HG02763 (cell line): ENCODE data around the gene SLC6A1.
"Not testable (repeated sequence)": the region's sequence is repeated elsewhere in the genome, so short reads cannot be mapped to it uniquely, and the experiment has no call there.

ENCODE experiments used
- ATAC-seq: cut with Tn5 transposase; IDR thresholded peaks from one replicate; pipeline ENCODE4 v1.9.1; 2021; ENCODE audit warnings: mild to moderate bottlenecking, moderate library complexity; ENCODE audit not compliant: unreplicated experiment

Gene SLC6A1

DNA sequence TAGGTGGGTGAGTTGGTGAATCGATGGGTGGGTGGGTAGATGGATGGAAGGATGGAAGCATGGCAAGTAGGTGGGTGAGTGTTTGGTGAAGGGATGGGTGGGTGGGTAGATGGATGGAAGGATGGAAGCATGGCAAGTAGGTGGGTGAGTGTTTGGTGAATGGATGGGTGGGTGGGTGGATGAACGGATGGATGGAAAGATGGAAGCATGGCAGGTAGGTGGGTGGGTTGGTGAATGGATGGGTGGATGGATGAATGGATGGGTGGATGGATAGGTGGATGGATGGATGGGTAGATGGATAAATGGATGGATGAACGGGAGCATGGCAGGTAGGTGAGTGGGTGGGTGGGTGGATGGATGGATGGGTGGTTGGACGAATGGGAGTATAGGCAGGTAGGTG lies 65.1 kb downstream of the SLC6A1 start:
- ATAC-seq: no peak

DNA sequence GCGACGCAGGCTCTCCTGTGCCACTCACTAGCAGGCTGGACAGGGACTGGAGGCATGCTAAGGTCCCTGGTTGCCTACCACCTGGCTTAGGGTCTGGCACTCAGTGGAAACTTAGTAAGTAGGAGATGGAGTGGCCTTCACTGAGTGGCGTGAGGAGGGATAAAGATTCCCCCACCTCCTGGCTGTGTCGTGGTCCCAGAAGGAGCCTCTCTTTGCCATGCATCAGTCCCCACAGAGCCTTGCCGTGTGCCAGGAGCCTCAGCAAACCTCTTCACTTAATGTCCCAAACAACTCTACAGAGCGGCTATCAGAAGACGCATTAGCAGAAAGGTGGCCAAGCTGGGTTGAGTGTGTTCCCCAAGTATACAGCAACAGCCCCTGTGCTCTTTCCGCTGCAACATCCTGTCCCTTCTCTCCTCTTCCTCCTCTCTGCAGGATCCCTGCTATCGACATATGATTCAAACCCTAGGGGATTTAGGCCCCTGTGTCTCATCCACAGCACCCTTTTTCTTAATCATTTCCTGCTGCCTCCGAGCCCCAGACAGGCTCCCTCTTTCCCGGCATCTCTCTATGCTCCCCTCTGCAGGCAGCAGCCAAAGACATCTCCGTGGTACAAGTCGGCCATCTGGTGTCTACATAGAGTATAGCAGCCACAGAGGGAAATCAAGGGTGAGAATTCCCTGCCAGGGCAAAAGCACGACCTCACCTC lies 66.7 kb downstream of the SLC6A1 start:
- no peak for ATAC-seq

DNA sequence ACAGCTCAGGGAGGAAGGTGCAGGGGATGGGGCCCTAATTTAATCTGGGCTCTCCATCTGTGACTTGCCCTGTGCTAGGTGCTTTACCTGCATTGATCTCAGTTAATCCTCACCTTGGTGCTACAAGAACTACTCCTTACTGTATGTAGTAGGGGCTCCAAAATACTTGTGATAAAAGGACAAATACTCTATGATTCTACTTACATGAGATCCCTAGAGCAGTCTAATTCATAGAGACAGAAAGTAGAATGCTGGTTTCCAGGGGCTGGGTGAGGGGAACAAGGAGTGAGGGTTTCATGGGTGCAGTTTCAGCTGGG lies 67.2 kb downstream of the SLC6A1 start:
- no peak for ATAC-seq

DNA sequence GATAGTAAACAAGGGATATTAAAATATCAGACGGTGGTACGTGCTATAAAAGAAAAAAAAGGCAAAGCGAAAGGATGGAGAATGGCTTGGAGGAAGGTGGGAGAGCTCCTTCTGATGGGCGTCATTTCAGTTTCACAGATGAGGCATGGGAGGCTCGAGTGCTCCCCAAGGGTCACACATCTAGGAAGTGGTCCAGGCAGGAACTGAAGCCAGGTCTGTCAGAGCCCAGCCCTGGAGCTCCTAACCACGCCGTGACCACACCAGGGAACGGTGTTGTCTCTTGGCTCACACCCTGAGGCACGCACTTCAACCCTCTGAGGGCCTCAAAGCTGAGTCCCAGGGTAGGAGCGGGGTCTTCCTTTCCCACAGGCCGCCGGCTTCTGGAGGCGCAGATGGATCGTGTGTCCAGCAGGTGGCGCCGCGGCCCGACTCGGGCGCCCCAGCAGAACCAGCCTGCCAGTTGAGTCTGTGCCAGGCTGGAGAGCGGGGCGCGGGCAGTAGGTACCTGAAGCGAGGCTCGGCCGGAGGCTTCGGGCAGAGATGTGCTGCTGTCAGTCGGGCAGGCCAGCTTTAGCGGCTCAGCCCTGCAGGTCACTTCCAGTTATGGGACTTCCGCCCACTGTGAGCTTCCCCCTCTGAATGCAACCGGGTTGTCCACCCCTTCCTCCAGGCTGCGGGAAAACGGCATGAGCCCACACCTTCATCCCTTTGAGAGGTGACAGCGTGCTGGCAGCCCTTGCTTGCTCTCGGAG lies 68.1 kb downstream of the SLC6A1 start:
- ATAC-seq: no peak

DNA sequence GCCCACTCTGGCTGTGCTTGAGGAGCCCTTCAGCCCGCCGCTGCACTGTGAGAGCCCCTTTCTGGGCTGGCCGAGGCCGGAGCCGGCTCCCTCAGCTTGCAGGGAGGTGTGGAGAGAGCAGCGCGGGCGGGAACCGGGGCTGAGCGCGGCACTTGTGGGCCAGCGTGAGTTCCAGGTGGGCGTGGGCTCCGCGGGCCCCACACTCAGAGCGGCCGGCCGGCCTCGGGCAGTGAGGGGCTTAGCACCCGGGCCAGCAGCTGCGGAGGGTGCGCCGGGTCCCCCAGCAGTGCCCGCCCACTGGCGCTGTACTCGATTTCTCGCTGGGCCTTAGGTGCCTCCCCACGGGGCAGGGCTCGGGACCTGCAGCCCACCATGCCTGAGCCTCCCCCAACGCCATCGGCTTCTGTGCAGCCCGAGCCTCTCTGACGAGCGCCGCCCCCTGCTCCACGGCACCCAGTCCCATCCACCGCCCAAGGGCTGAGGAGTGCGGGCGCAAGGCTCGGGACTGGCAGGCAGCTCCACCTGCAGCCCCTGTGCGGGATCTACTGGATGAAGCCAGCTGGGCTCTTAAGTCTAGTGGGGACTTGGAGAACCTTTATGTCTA lies 68.8 kb downstream of the SLC6A1 start:
- not testable (repeated sequence) for ATAC-seq

DNA sequence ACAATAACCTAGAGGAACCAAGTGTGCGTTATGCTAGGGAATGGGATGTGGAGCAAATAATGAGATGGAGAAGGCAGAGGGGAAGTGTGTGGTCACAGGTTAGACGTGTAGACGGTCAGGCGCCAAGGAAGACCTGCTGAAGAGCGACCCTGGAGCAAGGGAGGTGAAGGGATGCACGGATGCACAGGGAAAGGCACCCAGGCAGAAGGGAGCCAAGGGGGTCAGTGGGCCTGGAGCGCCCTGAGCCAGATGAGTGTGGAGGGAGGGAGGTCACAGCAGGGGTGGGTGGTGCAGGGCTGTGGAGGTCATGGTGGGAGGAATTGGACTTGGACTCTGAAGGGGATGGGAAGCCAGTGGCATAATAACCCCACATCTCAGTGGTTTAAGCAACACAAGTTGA lies 70.2 kb downstream of the SLC6A1 start:
- ATAC-seq: no peak

DNA sequence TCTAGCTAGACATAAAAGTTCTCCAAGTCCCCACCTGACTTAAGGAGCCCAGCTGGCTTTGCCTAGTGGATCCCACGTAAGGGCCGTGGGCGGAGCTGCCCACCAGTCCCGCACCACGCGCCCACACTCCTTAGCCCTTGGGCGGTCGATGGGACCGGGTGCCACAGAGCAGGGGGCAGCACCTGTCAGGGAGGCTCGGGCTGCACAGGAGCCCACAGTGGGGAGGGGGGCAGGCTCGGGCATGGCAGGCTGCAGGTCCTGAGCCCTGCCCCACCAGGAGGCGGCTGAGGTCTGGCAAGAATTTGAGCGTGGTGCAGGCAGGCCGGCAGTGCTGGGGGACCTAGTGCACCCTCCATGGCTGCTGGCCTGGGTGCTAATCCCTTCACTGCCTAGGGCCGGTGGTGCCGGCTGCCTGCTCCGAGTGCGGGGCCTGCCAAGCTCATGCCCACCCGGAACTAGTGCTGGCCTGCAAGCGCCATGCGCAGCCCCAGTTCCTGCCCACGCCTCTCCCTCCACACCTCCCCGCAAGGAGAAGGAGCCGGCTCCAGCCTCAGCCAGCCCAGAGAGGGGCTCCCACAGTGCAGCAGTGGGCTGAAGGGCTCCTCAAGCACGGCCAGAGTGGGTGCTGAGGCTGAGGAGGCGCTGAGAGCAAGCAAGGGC lies 78.7 kb downstream of the SLC6A1 start:
- no peak for ATAC-seq

DNA sequence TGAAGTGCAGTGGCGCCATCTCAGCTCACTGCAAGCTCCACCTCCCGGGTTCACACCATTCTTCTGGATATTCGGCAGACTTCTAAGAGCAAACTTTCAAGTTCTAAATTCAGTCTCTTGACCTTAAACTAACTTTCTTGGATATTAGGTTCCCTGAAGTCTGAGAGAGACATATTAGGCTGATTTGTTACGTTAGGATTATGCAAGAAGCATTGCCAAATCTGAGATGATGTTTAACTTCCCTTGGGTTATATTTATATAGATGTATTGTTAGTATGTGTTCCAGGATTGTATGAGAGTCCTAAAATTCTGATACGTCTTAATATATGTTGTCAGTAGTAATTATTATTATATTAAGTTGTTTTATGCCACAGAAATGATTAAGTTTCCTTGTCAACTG lies 80.1 kb downstream of the SLC6A1 start:
- ATAC-seq: no peak

DNA sequence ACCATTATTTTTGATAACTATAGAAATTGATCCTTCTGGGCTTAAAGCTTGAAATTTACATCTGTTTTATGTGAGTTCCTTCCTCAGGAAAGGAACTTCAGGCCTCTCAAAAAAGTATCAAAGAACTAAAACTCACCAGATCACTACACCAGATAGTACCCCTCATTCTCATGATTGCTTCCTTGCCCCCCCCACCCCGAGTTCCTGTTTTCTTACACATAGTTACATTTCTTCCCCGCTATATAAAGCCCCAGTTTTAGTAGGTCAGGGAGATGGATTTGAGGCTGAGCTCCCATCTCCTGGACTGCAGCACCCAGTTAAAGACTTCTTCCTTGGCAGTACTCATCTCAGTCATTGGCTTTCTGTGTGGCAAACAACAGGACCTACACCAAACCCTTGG lies 81.5 kb downstream of the SLC6A1 start:
- ATAC-seq: no peak

DNA sequence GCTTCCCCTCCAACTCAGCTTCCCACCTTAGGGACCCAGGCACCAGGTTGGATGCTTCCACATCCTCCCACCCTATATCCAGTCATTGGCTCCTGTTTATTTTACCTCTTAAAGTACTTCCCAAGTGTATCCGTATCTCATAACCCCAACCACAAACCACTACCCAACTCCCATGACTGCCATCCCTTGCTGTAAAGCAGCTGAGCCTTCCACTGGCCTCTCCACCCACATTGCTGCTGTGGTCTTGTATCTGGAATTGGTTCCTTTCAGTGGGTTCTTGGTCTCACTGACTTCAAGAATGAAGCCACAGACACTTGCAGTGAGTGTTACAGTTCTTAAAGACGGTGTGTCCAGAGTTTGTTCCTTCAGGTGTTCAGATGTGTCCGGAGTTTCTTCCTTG lies 81.9 kb downstream of the SLC6A1 start:
- no peak for ATAC-seq

DNA sequence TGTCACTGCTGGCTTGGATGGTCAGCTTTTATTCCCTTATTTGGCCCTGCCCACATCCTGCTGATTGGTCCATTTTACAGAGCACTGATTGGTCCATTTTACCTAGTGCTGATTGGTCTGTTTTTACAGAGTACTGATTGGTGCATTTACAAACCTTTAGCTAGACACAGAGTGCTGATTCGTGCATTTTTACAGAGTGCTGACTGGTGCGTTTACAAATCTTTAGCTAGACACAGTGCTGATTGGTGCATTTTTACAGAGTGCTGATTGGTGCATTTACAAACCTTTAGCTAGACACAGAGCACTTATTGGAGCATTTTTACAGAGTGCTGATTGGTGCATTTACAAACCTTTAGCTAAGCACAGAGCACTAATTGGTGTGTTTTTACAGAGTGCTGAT lies 82.6 kb downstream of the SLC6A1 start:
- not testable (repeated sequence) for ATAC-seq

DNA sequence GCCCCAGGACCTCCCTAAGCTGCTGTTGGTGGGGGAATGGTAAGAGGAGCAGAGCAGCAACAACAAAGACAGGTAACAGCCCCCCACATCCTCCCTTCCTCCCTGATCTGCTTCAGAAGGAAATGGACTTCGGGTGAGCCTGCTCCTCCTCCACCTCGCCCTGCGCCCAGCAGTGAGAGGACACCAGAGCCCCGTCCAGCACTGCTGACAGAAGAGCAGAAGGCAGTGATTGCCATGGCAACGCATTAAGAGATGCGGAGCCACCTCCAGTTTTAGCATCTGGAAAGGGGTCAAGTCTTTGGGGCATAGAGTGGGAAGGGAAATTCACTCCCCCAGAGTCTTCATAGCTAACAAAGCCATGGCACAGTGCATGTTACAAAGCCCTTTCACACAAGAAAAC lies 84.2 kb downstream of the SLC6A1 start:
- ATAC-seq: no peak

DNA sequence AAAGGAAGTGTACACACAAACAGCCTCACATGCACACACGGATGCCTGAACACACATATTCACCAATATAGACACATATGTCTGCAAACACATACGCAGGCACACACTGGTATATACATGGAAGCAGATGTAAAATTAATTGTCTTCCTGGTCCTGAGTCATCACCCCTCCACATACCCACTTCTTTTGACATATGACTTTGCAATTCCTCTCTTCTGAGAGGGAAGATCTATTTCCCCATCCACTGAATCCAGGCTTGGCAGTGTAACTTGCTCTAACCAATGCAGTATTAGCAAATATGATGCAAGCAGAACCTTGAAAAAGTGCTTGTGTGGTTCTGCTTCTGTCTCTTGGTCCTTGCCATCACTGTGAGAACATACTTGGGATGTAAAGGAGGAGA lies 84.9 kb downstream of the SLC6A1 start:
- no peak for ATAC-seq

DNA sequence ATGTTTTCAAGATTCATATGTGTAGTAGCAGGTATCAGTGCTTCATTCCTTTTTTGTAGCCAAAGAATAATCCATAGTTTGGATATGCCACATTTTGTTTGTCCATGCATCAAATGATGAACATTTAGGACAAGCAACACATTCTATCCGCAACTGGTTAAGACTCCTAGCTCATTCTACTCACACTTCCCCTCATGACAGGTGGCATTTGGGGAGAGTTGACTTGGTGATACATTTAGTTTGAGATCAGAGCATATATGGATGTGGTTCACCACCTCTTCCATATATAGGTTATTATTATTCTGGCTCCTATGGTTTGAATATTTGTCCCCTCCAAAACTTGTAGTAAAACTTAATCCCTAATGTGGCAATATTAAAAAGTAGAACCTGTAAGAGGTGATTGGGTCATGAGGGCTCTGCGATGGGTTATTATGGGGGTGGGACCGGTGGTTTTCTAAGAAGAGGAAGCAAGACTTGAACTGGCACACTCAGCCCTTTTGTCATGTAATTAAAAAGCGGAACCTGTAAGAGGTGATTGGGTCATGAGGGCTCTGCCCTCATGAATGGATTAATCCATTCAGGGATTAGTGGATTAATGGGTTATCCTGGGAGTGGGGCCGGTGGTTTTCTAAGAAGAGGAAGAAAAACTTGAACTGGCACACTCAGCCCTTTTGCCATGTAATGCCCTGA lies 86.4 kb downstream of the SLC6A1 start:
- ATAC-seq: no peak

DNA sequence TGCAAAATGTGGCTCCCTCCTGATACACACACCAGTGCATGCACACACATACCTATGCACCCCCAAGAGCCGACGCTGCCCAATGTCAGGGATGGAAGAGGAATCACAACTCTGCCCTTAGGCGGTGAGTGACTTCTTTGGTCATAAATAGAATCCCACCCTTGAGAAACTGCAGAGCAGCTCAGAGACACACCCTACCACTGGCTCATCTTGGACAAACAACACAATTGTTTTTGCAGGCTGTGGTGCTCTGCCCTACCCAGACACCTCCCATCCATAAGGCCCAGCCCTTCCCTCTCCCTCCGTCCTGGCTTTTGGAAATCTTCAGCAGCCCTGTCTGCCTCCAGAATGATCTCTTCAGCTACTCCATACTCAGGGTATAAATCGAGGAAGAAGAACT lies 87.9 kb downstream of the SLC6A1 start:
- ATAC-seq: no peak

DNA sequence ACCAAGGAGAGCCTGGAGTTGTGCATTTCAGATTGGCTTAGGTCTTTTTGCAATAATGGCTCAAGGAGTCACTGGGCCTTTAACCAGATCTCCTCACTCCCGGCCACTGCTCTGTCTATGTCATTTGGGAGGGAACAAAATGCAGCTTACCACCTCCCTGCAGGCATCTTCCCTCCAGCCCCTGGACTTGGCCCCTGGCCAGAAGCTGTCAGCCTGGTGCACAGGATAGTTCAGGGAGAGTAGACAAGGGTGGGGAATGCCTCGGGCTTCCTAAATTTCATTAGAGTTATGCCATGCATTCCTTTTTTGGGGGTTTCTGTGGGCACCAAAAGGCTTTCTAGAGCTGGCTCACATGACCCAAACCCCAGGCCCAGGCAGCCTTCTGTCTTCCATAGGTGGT lies 91.5 kb downstream of the SLC6A1 start:
- ATAC-seq: no peak

DNA sequence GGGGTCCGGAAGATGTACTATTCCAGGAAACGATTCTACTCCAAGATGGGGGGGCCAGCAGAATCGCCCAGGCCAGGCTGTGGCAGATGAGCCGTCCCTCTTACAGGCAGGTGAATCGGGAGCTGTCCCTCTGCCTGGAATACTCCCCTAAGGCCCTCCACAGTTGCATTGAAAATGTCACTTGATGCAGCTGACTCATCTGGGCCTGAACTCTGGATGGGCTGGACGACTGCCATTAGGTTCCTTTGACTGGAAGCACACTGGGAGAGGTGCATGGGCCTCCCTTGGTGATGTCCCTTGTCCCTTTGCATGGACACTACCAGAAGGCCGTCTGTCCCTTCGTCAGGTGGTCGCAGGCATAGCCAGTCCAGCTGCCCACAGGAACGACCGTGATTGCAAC lies 92.1 kb downstream of the SLC6A1 start:
- no peak for ATAC-seq

DNA sequence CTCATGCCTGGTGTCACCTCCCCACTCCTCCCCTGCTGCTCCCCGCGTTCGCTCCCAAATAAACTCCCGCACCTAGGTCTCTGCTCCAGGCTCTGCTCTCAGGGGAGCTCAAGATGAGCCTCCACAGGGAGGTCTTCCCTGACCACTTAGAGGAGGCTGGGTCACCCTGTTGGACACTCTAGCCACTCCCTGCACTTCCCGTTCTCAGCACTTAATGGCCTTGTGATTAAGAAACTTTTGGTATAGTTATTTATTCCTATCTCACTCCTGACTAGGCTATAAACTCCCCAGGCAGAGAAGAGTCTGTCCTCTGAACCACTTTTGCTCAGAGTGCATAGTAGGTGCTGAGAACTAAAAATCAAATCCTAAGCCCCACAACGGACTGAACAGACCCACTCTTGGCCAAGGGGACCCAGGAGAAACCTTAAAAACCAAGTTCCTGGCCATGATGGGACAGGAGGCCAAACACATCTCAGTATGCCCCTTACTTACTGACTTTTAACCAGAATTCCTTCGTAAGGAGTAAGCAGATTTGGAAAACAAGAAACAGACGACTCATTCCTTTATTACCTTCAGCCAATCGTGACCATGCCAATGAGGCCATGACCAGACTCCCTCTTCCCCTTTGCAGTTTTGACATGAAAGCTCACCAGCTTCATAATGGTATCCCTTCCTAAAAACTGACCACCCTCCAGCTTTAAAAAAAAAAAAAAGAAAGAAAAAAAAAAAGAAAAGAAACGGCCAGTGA lies 92.7 kb downstream of the SLC6A1 start:
- ATAC-seq: no peak

DNA sequence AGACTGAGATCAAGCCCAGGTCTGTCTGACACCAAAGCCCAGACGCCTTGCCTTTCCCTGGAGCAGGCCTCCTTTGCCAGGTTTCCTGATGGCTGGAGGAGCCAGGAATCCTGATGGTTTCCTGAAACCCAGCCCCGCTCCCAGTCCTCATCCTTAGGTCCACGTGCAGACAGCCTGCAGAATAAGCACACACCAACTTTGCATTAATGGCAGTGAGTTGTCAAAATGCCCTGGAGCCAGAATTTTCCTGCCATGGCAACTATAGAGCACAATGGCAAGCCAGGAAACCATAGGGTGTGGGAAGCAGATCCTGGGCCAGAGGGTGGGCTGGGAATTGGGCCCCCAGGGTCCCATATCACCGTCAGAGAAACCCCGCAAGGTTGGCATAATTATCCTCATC lies 94.3 kb downstream of the SLC6A1 start:
- no peak for ATAC-seq

DNA sequence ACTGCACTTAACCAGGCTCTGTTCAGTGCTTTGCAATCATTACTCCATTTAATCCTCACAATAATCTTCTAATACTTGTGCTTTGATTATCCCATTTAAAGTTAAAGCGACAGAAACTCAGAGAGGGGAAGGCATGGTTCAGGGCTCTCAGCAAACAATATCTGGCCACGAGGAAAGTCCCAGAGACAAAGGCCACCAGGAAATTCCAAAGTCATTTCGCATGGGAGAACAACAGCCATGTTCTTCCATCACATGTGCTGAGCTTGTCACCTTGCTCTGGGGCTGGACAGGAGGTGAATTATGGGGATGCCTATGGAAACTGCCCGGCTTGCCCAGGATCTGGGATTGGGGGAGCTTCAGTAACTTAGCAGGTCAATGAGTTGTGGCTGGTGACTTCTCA lies 95.5 kb downstream of the SLC6A1 start:
- ATAC-seq: no peak

DNA sequence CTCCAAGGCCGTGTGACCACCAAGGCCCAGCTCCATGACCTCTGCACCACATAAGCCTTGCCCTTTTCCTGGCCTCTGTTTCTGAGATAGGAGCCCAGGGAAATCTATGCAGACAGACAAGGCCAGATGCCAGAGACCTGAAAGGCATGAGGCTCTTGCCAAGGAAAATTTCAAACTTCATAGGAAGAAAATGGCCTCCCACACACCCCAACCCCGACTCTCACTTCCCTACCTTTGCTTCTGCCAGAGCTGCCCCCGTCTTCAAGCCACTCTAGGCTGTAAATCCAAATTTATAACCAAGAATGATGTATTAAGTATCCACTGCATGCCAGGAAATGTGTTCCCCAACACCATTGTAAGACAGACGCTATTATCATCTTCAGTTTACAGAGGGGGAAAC lies 96.3 kb downstream of the SLC6A1 start:
- ATAC-seq: no peak
